ENCODE results near the gene AMFR.

AMFR gene

DNA sequence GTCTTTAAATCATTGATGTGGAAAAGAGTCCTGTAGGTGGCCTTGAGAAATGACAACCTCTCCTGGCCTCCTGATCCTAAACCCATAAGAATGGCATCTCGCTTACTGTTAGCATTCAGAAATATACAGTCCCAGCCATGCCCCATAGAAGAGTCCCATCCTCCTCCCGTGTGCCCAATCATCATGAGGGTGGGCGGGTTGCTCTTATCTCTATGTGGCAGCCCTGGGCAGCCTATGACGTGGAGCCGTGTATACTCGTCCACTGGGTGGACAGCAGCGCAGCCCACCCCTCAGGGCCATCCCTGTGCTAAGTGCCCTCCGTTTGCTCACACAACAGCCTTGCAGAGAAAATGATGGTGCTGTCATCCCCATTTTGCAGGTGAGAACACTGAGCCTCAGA, 105.3 kb downstream of the AMFR start:
- H3K27ac Mint-ChIP-seq: no peak overlapping the region
- no peak overlapping the region for H3K4me3 Mint-ChIP-seq
- H3K4me1 Mint-ChIP-seq (ENCODE audit: low read depth): no peaks in the 10 kb centered on the region
- H3K36me3 Mint-ChIP-seq (ENCODE audit: low read depth): no peaks in the 10 kb centered on the region
- peaks cover 10% of the 10 kb centered on the region for H3K27me3 Mint-ChIP-seq (ENCODE audit: low read depth)
- no peaks in the 10 kb centered on the region for H3K9me3 Mint-ChIP-seq

DNA sequence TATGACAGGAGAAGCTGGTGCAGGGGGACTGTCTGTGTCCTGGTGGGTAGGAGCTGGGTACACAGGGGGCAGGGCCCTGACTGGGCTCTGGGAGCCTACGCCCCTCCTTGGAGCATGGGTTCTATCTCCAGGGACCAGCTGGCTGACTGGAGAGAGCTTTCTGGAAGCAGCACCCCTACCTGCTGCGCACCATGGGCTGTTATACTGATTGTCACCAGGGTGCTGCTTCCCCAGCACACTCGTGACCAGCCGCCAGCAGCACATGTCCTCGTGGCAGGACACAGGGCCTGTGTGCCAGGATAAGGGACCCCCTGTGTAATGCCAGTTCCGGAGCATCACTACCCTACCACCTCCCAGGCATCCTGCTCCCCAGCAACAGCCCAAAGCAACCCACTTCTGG, 106.0 kb downstream of the AMFR start:
- Mint-ChIP-seq H3K36me3 (ENCODE audit: low read depth) (no peaks in the 10 kb centered on the region), H3K27me3 (ENCODE audit: low read depth) (peaks cover 10% of the 10 kb centered on the region), H3K4me1 (ENCODE audit: low read depth) (no peaks in the 10 kb centered on the region), H3K4me3 (no peak overlapping the region), H3K27ac (no peak overlapping the region), H3K9me3 (no peaks in the 10 kb centered on the region)

DNA sequence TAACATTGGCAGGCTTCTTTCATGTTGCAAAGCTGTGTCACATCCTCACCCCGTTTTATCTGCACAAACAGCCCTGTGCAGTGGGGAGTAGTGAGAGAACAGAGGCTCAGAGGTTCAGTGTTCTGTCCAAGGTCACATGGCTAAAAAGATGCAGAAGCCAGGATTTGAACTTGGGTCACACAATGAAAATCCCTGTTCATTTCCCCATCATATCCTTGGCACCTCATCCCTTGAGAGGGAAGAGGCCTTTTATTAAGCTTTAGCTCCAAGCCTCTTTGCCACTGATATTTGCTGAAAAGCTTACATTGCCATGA, 106.6 kb downstream of the AMFR start:
- Mint-ChIP-seq H3K4me1 (ENCODE audit: low read depth) (no peaks in the 10 kb centered on the region), H3K9me3 (no peaks in the 10 kb centered on the region), H3K27me3 (ENCODE audit: low read depth) (peaks cover 10% of the 10 kb centered on the region), H3K36me3 (ENCODE audit: low read depth) (no peaks in the 10 kb centered on the region), H3K4me3 (no peak overlapping the region), H3K27ac (no peak overlapping the region)

DNA sequence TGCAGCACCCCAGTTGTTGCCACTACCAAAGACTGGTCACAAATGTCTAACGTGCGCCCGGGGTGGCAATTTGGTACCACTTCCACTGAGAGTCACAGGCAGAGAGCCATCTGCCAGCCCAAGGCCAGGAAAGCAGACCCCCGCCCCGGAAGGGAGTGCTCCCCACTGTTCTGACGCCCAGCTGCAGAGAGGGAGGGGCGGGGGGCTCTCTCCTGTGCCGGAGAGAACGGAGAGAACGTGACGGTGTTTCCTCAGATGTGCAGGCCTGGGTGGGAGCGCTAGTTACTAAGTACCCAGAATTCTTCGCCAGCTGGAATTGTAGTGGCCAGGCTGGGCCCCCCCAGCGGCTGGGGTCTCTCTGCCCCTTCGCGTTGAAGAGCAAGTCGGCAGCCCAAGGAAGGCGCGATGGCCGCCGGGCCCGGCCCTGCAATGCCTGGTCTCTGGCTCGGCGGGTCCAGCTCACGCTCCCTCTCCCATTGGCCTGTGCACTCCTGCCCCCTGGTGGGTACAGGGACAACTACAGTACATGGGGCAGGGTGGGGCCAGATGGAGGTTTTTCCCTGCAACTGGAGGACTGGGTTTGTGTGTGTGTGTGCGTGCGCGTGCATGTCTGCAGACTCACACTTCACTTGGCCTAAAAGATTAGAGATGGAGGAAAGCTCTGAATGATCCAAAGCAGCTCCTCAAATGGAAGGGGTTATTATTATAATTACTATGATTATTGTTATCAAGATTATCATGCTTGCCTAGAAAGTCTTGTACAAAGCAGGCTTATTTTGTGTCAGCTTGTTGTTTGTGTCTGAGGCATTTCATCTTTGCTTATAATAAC, 107.1 kb downstream of the AMFR start:
- Mint-ChIP-seq H3K4me1 (ENCODE audit: low read depth) (no peaks in the 10 kb centered on the region), H3K4me3 (no peak overlapping the region), H3K27me3 (ENCODE audit: low read depth) (peaks cover 10% of the 10 kb centered on the region), H3K9me3 (no peaks in the 10 kb centered on the region), H3K36me3 (ENCODE audit: low read depth) (no peaks in the 10 kb centered on the region), H3K27ac (no peak overlapping the region)

DNA sequence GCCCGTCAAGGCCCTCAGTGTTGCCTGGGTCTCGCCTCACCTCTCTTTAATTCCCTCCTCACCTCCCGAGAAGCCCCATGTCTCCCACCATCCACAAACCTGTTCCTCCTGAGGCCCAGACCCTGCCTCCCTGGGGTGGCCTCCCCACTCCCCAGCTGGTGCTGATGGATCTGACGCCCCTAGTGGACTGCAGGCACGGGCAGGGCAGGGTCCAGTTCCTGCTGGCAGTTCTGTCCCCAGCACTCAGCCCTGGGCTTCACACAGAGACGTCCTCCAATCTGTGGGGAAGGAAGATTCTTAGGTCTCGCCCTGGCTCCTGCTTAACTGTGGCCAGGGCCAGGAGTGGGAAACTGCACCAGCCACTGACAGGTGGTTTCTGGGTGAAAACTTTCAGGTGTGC, 108.8 kb downstream of the AMFR start:
- no peak overlapping the region for H3K27ac Mint-ChIP-seq
- no peaks in the 10 kb centered on the region for H3K36me3 Mint-ChIP-seq (ENCODE audit: low read depth)
- H3K4me3 Mint-ChIP-seq: no peak overlapping the region
- H3K9me3 Mint-ChIP-seq: no peaks in the 10 kb centered on the region
- no peaks in the 10 kb centered on the region for H3K4me1 Mint-ChIP-seq (ENCODE audit: low read depth)
- H3K27me3 Mint-ChIP-seq (ENCODE audit: low read depth): peaks cover 10% of the 10 kb centered on the region

DNA sequence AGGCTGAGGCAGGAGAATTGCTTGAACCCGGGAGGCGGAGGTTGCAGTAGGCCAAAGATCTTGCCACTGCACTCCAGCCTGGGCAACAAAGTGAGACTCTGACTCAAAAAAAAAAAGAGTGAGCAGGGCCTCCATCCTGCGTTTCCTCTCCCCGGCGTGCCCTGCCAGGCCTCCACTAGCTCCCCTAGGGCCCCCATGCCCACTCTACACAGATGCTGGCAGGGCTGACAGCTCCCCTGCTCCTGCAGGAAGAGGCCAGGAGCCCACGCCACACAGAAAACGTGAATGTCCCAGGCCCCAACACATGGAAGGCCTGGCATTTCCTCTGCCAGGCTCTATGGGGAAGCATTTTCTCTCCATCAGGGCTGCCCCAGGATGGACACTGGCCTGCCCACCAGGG, 109.4 kb downstream of the AMFR start:
- H3K27ac Mint-ChIP-seq: no peak overlapping the region
- H3K9me3 Mint-ChIP-seq: no peaks in the 10 kb centered on the region
- H3K4me3 Mint-ChIP-seq: no peak overlapping the region
- no peaks in the 10 kb centered on the region for H3K4me1 Mint-ChIP-seq (ENCODE audit: low read depth)
- H3K27me3 Mint-ChIP-seq (ENCODE audit: low read depth): peaks cover 10% of the 10 kb centered on the region
- no peaks in the 10 kb centered on the region for H3K36me3 Mint-ChIP-seq (ENCODE audit: low read depth)

DNA sequence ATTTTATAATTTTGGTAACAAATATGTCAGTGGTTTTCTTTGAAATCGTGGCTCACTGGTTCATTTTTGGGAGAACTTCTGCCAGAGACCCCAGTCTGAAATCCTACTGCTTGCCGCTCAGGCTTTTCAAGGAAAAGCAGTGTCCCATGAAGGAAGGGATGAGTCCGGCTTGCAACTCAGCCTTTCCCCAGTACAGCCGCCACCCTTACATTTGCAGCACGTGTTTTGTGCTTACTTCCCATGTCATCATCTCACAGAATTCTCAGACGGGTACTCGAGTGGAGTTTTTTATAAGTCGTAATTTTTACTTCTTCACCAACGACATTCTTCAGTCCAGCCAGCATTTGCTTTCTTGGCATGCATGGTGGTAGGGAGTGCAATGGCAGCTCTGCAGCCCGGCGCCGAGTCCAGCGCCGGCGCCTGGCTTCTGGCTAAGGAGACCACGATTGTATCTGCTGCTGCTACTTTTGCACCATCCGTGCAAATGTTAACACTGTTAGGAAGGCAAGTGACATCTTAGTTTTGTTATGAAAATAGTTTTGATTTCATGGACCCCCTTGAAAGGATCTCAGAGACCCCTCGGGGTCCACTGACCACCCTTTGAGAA, 111.0 kb downstream of the AMFR start:
- H3K9me3 Mint-ChIP-seq: no peaks in the 10 kb centered on the region
- no peak overlapping the region for H3K27ac Mint-ChIP-seq
- H3K4me3 Mint-ChIP-seq: no peak overlapping the region
- H3K27me3 Mint-ChIP-seq (ENCODE audit: low read depth): peaks cover 10% of the 10 kb centered on the region
- no peaks in the 10 kb centered on the region for H3K4me1 Mint-ChIP-seq (ENCODE audit: low read depth)
- no peaks in the 10 kb centered on the region for H3K36me3 Mint-ChIP-seq (ENCODE audit: low read depth)

DNA sequence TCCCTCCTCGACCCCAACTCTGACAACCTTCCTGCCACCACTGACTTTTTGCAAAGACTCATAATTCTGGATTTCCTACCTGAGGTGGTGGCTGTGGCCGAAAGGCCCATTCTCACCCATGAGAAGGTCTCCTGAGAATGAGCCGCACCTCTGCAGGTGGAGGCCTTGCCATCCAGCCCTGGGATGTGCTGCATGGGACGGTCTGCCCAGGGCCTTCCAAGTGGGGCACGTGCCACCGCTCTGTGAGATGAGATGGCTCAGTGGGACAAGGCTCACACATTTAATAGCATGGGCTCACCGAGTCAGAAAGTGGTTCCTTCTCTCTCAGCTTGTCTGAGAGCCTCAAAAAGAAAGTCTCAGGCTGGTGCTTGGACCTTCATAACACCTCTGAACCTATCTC, 112.8 kb downstream of the AMFR start:
- Mint-ChIP-seq H3K4me1 (ENCODE audit: low read depth) (no peaks in the 10 kb centered on the region), H3K27me3 (ENCODE audit: low read depth) (peaks cover 10% of the 10 kb centered on the region), H3K4me3 (no peak overlapping the region), H3K27ac (no peak overlapping the region), H3K36me3 (ENCODE audit: low read depth) (no peaks in the 10 kb centered on the region), H3K9me3 (no peaks in the 10 kb centered on the region)

DNA sequence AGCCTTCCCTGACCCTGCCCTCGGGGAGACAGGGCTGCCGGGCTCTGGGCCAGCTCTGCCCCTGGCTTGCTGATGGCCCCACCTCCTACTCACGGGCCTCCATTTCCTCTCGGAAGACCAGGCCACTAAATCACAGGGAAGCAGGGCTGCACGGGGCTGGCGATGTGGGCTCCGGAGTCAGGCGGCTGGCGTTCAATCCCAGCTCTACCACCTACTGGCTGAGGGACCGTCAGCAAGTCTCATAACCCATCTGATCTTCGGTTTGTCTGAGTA, 113.4 kb downstream of the AMFR start:
- H3K27me3 Mint-ChIP-seq (ENCODE audit: low read depth): peaks cover 4% of the 10 kb centered on the region
- H3K27ac Mint-ChIP-seq: no peak overlapping the region
- no peaks in the 10 kb centered on the region for H3K4me1 Mint-ChIP-seq (ENCODE audit: low read depth)
- H3K4me3 Mint-ChIP-seq: no peak overlapping the region
- no peaks in the 10 kb centered on the region for H3K9me3 Mint-ChIP-seq
- no peaks in the 10 kb centered on the region for H3K36me3 Mint-ChIP-seq (ENCODE audit: low read depth)

Measured in T-helper 1 cell treated with Interleukin-12 subunit alpha and Interleukin-12 subunit beta and Interleukin-4 antibody, amounts not matched to agents 30 μg/mL and 1 μg/mL, for 36 hours (primary cell).